Skeletal muscle cell (primary cell): ENCODE measurements around the gene OTOP2.
"Not testable (repeated sequence)": the region's sequence is repeated elsewhere in the genome, so short reads cannot be mapped to it uniquely, and the experiment has no call there.

ENCODE experiments used
- DNase-seq: peaks from one replicate; pipeline ENCODE4 v3.0.0-alpha.2; 2010; ENCODE audit warnings: low read depth
- H3K4me3 ChIP-seq: 2 replicates; pipeline ENCODE4 v1.5.1; 2011; ENCODE audit warnings: low read depth, mild to moderate bottlenecking, control low read depth, low read length, moderate library complexity

OTOP2 gene

DNA sequence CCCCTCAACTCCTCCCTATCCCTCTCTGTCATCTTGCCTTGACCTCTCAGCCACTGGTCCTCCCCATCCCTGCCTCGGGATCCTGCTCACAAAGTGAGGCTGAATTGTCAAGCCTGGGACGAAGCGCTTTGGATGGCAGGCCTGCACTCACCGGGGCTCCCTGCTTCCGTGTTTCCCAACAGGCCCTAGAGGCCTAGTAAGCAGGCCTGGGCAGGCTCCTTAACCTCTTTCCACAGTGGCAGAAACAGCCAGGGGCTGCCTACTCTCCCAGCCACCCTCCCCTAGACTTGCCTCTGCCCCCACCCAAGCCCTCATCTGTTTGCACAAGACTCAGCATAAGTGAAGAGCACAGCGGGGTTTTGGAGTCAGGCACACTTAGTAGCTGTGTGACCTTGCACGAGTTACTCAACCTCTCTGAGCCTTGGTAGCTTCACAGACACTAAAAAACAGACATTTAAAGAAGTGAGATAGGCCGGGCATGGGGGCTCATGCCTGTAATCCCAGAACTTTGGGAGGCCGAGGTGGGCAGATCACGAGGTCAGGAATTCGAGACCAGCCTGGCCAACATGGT lies 25.6 kb upstream of the OTOP2 start:
- no peak for DNase-seq
- no peak overlapping the region for H3K4me3 ChIP-seq

GRCh38 chr17:74900208-74900607 lies 23.9 kb upstream of the OTOP2 start:
- DNase-seq: no peak

GRCh38 chr17:74901353-74902135 lies 22.5 kb upstream of the OTOP2 start:
- DNase-seq: no peak
- H3K4me3 ChIP-seq: no peak overlapping the region

More at GRCh38 chr17:74900208-74900607, 23.9 kb upstream of the OTOP2 start:
- no peak overlapping the region for H3K4me3 ChIP-seq

GRCh38 chr17:74903034-74903433 lies 21.0 kb upstream of the OTOP2 start:
- no peak overlapping the region for H3K4me3 ChIP-seq
- DNase-seq: no peak

DNA sequence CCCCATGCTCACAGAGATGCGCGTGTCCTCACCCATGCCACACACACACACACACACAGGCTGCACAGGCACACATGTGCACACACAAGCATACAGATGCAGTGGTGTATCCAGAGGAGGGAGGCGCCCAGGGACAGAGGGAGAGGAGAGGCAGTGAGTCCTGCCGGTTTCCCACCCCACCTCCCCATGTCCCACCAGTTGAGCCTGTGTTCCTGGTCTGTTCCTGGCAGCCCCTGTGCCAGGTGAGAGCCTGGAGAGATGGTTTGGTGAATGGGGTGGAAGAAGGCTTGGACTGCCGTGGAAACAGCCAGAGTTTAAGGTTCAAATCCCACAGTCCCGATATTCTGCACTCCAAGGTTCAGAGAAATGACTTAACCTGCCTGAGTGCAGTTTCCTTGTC lies 20.4 kb upstream of the OTOP2 start:
- H3K4me3 ChIP-seq: no peak overlapping the region
- no peak for DNase-seq

DNA sequence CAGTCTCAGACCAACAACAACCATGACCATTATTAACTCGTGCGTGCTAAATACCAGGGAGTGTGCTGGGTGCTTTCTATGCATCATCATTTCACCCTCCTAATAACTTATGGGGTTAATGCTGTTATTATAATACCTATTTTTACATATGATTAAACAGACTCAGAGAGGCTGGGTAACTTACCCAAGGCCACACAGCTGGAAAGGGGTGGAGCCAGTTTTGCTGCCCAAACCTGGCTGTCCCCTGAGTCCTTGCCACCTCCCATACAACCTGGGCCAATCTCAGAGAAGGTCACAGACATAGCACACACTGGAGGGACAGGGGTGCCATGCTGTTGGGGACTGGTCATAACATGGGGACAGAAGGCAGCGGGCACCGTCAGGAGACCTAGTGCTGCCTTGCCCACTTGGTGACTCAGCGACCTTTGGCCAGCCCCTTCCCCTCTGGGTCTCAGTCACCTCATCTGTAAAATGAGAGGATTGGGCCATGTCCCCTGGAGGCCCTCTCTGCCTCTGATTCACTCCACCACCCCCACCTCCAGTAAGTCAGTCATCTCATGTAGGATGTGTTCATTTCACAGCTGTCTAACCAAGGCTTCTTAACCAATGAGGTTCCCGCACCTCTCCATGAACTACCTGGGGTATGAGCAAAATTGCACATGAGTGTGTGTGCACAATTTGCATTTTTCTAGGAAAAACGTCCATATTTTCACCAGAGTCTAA lies 19.2 kb upstream of the OTOP2 start:
- no peak overlapping the region for H3K4me3 ChIP-seq
- no peak for DNase-seq

- H3K4me3 ChIP-seq, DNase-seq: not testable (repeated sequence)
These were observed 17.8 kb upstream of the OTOP2 start for GRCh38 chr17:74906214-74906793.

- H3K4me3 ChIP-seq: no peak overlapping the region
- DNase-seq: no peak
These were observed 17.1 kb upstream of the OTOP2 start for GRCh38 chr17:74907012-74907411.

DNA sequence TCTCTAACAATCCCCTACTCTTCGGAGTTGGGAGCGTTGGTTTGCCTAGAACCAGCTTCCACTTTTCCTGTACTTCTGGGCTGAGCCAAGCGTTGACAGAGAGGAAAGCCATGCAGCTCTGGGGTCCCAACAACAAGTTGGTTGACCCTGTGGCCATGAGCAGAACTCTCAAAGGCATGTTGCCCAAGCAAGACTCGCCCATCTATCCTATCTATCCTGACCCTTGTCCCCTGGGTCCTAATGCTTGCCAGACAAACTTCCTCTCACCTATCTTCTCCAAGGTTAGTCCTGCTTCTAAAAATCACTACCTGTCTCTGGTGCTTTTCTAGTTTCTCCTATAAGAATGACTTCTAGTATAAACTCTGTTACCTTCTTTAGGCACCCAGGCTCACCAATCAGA lies 15.0 kb upstream of the OTOP2 start:
- H3K4me3 ChIP-seq, DNase-seq: not testable (repeated sequence)

DNA sequence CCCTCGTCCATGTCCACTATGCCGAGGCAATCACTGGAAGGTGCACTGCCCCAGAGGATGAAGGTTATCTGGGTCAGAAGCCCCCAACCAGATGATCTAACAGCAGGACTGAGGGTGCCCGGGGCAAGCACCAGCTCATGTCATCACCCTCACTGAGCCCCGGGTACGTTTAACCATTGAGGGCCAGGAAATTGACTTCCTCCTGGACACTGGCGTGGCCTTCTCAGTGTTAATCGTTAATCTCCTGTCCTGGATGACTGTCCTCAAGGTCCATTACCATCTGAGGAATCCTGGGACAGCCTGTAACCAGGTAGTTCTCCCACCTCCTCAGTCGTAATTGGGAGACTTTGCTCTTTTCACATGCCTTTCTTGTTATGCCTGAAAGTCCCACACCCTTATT lies 12.7 kb upstream of the OTOP2 start:
- DNase-seq, H3K4me3 ChIP-seq: not testable (repeated sequence)

DNA sequence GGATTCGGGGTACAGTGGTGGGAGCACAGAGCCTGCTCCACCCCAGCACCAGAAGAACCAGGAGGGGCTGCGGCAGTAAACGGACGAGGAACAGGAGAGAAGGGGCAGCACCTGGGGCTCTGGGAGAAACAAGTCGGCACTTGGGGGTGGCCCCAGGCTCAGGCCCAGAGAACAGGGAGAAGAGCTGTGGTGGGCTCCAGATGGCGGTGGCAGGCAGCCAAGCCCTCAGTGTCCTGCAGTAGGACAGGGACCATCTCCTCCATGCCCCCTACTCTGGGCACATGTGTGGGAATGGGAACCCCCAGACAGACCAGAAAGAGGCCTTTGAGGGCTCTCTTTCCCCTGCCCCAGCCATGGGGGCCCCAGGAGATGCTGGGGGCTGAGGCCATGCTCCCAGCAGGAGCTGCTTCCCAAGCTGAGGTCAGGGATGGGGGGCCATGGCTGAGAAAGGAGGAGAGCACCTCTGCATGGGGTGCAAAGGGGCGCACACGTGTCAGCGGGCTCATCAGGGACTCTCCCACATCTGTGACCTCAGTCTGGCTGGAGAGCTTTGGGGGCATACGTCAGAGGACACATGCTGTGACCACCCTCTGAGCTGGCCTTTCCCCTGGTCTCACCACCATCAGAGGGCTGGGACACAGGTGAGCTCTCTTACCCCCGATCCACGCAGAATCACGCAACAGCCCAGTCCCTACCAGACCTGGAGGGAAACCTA lies 7.8 kb upstream of the OTOP2 start:
- no peak for DNase-seq
- no peak overlapping the region for H3K4me3 ChIP-seq

GRCh38 chr17:74916851-74917199 lies 7.2 kb upstream of the OTOP2 start:
- H3K4me3 ChIP-seq: no peak overlapping the region
- DNase-seq: no peak

DNA sequence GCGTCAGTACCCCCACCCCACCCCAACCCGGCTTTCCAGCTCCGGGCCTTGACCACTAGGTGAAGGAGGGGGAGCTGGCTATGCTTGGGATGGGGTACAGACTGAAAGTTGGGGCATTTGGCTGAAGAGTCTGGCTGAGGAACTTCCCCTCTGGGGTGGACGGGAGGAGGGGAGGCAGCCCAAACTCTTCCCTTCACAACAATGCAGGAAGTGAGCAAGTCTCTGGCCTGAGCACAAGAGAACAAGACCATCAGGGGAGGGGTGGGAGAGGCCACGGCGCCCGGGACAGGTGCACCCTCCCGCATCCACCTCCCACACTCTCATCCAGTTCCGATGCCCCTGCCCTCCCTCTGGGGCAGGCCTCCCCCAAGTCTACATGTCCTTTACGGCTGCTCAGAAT lies 6.6 kb upstream of the OTOP2 start:
- H3K4me3 ChIP-seq: no peak overlapping the region
- no peak for DNase-seq

DNA sequence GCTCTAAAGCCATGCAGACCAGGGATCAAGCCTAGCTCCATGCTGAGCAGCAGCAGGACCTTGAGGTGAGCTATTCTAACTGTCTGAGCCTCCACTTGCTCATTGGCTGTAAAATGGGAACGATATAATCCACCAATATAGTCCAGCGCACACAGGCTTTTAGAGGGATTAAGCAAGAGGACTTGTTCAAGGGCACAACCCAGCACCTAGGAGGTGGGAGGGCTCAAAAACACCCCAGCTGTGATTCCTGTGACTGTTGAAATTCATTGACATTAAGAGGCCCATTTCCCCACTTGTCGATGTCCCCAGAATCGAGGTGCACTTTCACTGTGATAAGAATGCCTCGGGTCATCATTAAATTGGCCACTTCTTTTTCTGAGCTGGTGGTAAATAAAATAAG lies 5.2 kb upstream of the OTOP2 start:
- no peak overlapping the region for H3K4me3 ChIP-seq
- DNase-seq: no peak

DNA sequence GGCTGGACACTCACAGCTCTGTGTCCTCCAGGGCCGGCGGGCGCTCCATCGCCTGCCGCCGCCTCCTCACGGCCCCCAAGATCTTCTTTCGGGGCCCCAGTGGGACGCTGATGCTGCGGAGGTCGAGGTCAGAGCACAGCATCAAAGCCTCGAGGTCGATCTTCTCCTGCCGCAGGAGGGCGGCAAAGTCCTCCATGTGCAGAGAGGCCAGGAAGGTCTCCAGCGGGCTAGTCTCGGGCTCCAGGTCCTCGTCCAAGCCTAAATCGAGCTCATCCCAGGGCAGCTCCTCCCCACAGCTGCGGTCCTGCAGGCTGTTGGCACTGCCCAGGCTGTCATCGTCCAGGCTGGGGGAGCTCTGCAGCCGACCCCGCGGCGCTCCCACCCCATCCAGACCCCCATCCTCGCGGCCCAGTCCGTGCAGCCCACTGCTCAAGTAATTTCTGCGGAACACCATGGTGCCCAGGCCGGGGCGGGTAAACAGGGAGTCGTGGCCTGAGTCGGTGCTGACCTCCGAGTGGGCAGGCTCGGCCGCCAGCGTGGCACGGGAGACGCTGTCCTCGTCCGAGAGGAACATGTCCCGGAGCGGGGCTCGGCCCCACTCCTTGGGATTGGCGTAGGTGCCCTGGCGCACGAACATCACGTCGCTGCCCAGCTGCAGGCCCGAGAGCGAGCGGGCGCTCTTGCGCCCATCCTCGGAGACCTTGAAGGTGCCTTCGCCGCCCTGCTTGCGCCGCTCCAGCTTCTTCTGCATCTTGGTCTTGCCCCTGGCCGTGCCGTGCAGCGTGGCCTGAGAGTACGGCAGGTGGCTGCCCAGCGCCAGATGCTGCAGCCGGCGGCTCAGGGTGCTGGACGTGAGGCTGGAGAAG lies 4.4 kb upstream of the OTOP2 start:
- no peak overlapping the region for H3K4me3 ChIP-seq
- DNase-seq: no peak

DNA sequence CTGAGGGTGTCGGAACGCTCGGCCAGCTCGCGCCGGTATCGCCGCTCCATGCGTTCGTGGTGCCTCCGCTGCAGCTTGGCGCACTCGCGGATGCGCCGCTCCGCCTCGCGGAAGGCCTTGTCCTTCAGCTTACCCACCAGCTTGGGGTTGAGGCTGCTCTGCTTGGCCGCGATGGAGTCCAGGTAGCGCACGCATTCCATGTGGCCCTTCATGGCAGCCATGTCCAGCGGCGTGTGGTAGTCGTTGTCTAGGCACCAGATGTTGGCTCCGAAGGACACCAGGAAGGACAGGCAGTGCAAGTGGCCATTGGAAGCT lies 3.8 kb upstream of the OTOP2 start:
- DNase-seq: no peak
- H3K4me3 ChIP-seq: no peak overlapping the region

- DNase-seq: no peak
- no peak overlapping the region for H3K4me3 ChIP-seq
These were observed 3.4 kb upstream of the OTOP2 start for GRCh38 chr17:74920642-74921025.

DNA sequence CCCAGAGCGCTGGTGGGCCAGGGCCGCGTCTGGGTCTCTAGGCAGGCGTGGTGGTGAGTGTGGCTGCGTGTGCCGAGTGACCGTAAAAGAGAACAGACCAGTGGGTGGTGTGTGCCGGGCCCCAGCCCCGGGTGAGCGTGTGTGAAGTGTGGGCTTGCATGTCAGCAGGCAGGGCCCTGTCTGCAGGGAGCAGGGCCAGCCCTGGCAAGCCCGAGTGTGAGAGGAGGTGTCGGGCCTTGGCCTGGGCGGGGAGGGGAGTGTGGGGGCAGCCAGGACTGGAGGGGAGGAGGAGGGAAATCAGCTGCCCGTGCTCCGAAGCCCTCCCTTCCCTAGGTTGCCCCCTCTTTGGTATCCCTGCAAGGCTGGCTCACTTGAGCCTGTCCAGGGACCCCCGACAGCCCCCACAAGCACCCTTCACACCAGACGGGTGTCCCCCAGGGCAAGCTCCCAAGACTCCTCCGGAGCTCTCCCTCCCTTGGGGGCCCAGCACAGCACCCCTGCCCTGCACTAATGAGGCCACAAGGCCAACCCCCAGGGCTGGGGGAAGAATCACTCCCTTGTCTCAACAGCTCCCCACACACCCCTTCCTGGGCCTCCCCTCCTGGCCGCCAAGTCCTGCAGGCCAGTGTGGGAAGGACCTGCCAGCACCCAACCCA lies 2.9 kb upstream of the OTOP2 start:
- H3K4me3 ChIP-seq: no peak overlapping the region
- DNase-seq: no peak

DNA sequence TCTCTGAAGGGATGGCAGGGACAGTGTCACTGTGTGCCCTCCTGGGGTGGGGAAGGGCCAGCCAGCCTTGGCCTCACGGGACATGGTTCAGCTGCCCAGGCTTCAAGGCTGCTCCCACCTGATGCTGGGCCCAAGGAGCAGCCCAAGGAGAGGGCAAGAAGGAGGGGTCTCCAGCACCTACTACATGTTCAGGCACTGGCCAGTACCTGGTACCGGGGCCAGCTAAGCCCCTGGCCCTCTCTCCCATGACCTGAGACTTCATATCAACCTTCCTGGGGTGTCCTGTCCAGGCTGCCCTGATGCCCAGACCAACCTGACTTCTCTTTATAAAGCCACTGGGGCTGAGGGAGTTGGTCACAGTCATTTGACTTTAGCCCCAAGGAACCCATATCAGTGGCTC lies 2.3 kb upstream of the OTOP2 start:
- DNase-seq: no peak
- no peak overlapping the region for H3K4me3 ChIP-seq
